Measurements from ENCODE around the gene FGD2. TPM values are rescaled to one million over a fixed set of nuclear protein-coding genes. Genes with fewer than 3 reads are reported as not detected.

The FGD2 gene
- total RNA-seq, 1 donor from 2014 or later, result under 0.01 TPM

DNA sequence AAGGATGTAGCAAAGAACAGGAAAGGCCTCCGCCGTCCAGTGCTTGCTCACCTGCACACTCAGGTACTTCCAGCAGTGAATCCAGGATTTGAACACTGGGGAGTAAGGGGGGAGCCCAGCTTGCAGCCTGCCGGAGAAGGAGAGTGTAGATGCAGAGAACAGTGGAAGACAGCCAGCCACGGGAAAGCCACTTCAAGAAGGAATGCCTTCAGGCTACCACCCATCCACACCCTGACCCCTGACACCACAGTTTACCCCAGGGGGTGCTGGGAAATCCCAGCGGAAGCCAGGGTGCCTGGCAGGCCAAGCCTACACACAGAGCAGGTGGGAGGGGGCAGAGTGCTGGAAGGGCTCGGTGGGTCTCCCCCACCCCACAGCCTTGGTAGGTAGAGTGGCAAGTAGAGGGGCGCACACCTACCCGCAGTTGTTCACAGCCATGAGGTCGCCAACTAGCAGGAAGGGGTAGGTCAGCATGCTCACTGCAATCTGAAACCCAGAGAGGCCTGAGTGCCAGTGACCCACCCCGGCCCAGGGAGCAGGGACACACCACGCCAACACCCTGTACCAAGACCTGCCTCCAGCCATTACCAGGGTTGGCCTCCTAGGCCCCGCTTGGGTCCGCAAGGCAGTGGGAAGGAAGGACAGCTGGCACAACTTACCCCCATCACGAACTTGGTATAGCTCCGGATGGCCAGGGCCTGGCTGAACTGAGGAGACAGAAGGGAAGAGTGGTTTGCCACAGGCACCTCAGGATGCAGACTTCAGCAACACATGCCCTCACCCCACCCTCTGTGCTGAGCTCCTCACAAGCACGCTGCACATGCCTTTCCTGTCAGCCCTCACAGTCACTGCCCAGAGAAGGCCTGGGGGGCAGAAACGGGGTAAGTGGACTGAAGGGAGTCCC is 35.2 kb upstream of the FGD2 start:
- TF ChIP-seq, protein P1, sequence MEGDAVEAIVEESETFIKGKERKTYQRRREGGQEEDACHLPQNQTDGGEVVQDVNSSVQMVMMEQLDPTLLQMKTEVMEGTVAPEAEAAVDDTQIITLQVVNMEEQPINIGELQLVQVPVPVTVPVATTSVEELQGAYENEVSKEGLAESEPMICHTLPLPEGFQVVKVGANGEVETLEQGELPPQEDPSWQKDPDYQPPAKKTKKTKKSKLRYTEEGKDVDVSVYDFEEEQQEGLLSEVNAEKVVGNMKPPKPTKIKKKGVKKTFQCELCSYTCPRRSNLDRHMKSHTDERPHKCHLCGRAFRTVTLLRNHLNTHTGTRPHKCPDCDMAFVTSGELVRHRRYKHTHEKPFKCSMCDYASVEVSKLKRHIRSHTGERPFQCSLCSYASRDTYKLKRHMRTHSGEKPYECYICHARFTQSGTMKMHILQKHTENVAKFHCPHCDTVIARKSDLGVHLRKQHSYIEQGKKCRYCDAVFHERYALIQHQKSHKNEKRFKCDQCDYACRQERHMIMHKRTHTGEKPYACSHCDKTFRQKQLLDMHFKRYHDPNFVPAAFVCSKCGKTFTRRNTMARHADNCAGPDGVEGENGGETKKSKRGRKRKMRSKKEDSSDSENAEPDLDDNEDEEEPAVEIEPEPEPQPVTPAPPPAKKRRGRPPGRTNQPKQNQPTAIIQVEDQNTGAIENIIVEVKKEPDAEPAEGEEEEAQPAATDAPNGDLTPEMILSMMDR (IDR thresholded peaks at IDR 0.05; ENCODE audit: insufficient read depth, low read length, severe bottlenecking), result no peak
- no peak for FAIRE-seq
- no peak for DNase-seq (ENCODE audit: low read depth)
- no peak overlapping the region for H3K4me3 ChIP-seq (ENCODE audit: low read depth, low read length)
- H3K36me3 ChIP-seq (ENCODE audit: control insufficient read depth, insufficient read depth, low read length), result peaks cover 31% of the 10 kb centered on the region
- H3K27me3 ChIP-seq (ENCODE audit: control insufficient read depth, insufficient read depth, low read length), result no peaks in the 10 kb centered on the region

DNA sequence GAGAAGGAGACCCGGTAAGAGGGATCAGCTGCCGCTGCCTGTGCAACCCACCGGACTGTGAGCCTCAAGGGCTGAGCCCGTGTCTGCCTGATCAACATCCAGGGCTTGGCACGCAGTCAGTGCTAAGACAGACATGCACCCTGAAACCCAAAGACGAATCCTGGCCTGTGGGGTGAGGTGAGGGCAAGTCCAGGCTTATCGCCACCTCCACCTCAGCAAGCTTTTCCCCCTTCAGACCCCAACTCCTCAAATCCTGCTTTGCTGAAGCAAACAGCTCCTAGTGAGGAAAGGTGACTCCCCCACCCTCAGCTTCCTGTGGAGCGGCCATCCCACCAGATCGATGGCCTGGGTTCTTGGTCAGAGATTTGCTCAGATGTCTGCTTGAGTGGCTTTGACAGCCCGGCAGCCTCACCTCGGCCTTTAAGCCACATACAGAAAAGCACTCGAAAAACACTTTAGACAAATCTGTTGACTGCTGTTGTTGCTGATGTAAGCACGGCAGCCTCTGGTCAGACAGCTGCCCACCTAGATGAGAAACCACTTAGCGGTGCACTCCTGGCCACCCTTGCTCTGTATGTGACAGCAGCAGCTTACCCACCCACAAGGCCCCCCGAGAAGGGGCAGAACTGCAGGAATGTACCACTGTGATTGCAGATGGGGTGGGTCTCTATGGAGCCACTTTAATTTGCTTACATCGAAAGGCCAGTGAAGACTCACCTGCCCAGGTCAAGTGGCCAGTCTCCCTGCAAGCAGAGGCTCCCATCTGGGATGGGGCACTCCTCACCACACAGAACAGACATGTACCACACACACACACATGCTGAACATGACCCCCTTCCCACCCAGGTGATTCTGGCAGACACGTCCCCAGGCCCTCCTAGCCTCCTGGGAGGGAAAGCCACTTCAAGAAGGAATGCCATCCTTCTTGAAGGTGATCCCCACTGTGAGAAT is 34.3 kb upstream of the FGD2 start:
- Histone ChIP-seq H3K27me3 (ENCODE audit: control insufficient read depth, insufficient read depth, low read length) (no peaks in the 10 kb centered on the region), H3K36me3 (ENCODE audit: control insufficient read depth, insufficient read depth, low read length) (peaks cover 38% of the 10 kb centered on the region), H3K4me3 (ENCODE audit: low read depth, low read length) (no peak overlapping the region)
- no peak for FAIRE-seq
- TF ChIP-seq, protein P1 (IDR thresholded peaks at IDR 0.05; ENCODE audit: insufficient read depth, low read length, severe bottlenecking), result no peak
- DNase-seq (ENCODE audit: low read depth), result no peak

DNA sequence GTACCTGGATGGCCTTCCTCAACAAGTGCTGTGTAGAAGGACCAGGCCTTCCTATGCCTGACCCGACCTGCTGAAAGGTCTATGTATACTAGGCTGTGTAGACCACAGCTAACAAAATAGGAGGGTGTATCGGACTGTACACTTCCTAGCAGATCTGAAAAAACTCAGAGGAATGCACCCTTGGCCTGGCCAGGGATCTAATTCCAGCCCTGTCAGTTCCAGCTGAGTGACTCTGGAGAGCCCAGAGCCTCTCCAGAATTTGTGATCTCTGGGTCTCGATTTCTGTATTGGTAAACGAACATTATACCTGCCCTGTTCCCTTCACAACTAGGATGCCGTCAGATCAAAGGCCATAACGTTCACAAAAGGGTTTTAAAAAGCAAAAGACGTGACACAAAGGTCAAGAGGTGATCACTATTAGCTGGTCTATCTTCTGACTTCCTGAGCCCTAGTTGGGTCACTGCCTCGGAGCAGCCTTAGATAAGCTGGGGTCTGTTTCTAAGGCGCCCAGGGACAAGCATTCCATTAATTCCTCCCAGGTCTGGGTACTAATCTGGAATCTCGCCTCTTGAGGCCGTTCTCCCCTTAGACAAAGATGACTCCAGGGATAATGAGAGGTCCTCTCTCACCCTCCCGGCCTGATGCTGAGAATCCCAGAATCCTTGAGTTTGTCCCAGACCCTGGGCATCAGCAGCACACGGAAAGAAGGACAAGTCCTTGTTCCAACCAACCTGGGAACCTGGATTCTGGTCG is 33.4 kb upstream of the FGD2 start:
- Histone ChIP-seq H3K36me3 (ENCODE audit: control insufficient read depth, insufficient read depth, low read length) (peaks cover 44% of the 10 kb centered on the region), H3K27me3 (ENCODE audit: control insufficient read depth, insufficient read depth, low read length) (no peaks in the 10 kb centered on the region), H3K4me3 (ENCODE audit: low read depth, low read length) (no peak overlapping the region)
- TF ChIP-seq, protein P1 (IDR thresholded peaks at IDR 0.05; ENCODE audit: insufficient read depth, low read length, severe bottlenecking), result no peak
- FAIRE-seq (no peak), DNase-seq (ENCODE audit: low read depth) (no peak)

DNA sequence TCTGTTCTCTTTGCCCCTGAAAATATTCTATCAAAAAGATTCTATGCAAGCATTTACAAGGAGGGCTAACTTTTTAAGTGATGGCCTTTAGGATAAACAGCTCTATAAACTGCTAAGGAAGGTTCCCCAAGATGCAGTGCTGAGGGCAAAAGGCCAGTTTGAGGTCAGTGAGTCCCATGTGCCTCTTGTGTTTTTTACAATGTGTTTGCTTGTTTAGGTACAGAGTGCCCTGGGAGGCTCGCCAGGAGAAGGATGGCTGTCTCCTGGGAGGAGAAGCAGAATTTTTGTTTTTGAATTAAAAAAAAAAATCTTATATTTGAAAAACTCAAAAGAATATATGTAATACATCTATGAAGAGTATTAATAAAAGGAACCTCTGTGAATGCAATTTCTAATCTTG is 32.3 kb upstream of the FGD2 start:
- FAIRE-seq (no peak), DNase-seq (ENCODE audit: low read depth) (no peak)
- Histone ChIP-seq H3K4me3 (ENCODE audit: low read depth, low read length) (no peak overlapping the region), H3K36me3 (ENCODE audit: control insufficient read depth, insufficient read depth, low read length) (peaks cover 46% of the 10 kb centered on the region), H3K27me3 (ENCODE audit: control insufficient read depth, insufficient read depth, low read length) (no peaks in the 10 kb centered on the region)
- TF ChIP-seq, protein P1 (IDR thresholded peaks at IDR 0.05; ENCODE audit: insufficient read depth, low read length, severe bottlenecking), result no peak

DNA sequence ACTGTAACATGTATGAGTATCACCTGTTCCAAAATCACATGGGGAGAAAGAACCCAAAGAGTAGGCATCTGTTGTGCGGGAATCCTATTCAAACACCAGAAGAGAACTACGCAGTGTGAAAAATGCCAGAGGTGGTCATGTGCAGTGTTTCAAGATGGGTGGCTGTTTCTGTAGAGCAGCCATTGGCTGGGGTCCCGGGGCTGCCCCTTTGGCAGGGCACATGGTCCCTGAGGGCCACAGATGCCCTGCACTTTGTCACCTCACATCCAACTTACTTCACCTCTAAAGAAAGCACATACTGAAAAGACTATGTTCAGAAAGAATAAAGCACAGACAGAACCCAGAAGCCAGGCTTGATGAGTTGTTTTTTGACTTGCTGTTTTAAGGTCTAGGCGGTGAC is 31.8 kb upstream of the FGD2 start:
- H3K36me3 ChIP-seq (ENCODE audit: control insufficient read depth, insufficient read depth, low read length), result peaks cover 47% of the 10 kb centered on the region
- FAIRE-seq (no peak), DNase-seq (ENCODE audit: low read depth) (no peak)
- no peak overlapping the region for H3K4me3 ChIP-seq (ENCODE audit: low read depth, low read length)
- no peaks in the 10 kb centered on the region for H3K27me3 ChIP-seq (ENCODE audit: control insufficient read depth, insufficient read depth, low read length)
- TF ChIP-seq, protein P1 (IDR thresholded peaks at IDR 0.05; ENCODE audit: insufficient read depth, low read length, severe bottlenecking), result no peak

Data from bronchial epithelial cell (primary cell).